Measurements from ENCODE around the gene GLYATL2.

DNA sequence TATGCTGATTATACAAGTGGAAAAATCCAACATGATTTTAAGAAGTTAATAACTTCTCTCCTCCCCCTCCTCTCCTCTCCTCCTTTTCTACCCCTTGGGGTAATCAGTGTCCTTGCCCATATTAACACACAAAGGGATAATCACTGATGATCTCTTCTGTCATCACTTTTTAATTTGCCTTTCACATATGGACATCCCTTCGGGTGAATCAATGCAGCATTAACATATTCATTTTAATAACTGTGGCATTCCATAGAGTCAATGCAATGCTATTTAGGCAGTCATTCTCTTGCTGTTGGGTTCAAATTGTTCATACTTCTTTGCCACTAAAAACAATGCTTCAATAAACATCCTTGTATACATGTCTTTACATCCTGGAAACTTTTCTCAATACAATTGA, 42.9 kb upstream of the GLYATL2 start:
- TF ChIP-seq, protein P1, sequence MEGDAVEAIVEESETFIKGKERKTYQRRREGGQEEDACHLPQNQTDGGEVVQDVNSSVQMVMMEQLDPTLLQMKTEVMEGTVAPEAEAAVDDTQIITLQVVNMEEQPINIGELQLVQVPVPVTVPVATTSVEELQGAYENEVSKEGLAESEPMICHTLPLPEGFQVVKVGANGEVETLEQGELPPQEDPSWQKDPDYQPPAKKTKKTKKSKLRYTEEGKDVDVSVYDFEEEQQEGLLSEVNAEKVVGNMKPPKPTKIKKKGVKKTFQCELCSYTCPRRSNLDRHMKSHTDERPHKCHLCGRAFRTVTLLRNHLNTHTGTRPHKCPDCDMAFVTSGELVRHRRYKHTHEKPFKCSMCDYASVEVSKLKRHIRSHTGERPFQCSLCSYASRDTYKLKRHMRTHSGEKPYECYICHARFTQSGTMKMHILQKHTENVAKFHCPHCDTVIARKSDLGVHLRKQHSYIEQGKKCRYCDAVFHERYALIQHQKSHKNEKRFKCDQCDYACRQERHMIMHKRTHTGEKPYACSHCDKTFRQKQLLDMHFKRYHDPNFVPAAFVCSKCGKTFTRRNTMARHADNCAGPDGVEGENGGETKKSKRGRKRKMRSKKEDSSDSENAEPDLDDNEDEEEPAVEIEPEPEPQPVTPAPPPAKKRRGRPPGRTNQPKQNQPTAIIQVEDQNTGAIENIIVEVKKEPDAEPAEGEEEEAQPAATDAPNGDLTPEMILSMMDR (IDR thresholded peaks at IDR 0.05), result no peak
- no peak for TF ChIP-seq POLR2A (IDR thresholded peaks at IDR 0.05)
- TF ChIP-seq POLR2AphosphoS5 (IDR thresholded peaks at IDR 0.05), result no peak
- TF ChIP-seq EP300 (IDR thresholded peaks at IDR 0.05), result no peak

Measured in gastroesophageal sphincter (tissue), 3 donors.